Calu3 (cell line): ENCODE results near the gene RHBDL1. TPM values are rescaled to one million over a fixed set of nuclear protein-coding genes. Genes with fewer than 3 reads are reported as not detected.

Source experiments
- BruUV-seq: library from RNA; stranded (reverse); fragments of 400-500 nt; replicated peaks from 2 replicates; lab custom pipeline; 2021; lab: Mats Ljungman, UMichigan
- CTCF ChIA-PET: fragments of 300-600 bp; sonication (Branson Sonifier 250); formaldehyde crosslinking; loops from one replicate; lab custom pipeline; 2022; ENCODE audit warnings: antibody characterized with exemption; lab: Charles Lee
- DNase-seq: peaks from one replicate; pipeline ENCODE4 v3.0.0; 2022
- H3K27ac Mint-ChIP-seq: one replicate; pipeline ENCODE4 v1.8.0; 2022; ENCODE audit warnings: mixed read lengths; ENCODE audit not compliant: unreplicated experiment
- H3K27me3 Mint-ChIP-seq: one replicate; pipeline ENCODE4 v1.8.0; 2022; ENCODE audit warnings: mixed read lengths; ENCODE audit not compliant: unreplicated experiment
- H3K36me3 Mint-ChIP-seq: one replicate; pipeline ENCODE4 v1.8.0; 2022; ENCODE audit warnings: mild to moderate bottlenecking, moderate library complexity, mixed read lengths; ENCODE audit not compliant: insufficient read depth, unreplicated experiment
- H3K4me1 Mint-ChIP-seq: one replicate; pipeline ENCODE4 v1.8.0; 2022; ENCODE audit warnings: mild to moderate bottlenecking, low read depth, mixed read lengths; ENCODE audit not compliant: unreplicated experiment
- H3K4me3 Mint-ChIP-seq: one replicate; pipeline ENCODE4 v1.8.0; 2022; ENCODE audit warnings: mild to moderate bottlenecking, low read depth, moderate library complexity, mixed read lengths; ENCODE audit not compliant: unreplicated experiment
- H3K9me3 Mint-ChIP-seq: one replicate; pipeline ENCODE4 v1.8.0; 2022; ENCODE audit warnings: low read depth, mixed read lengths; ENCODE audit not compliant: unreplicated experiment
- intact Hi-C: fragments of 100-400 bp; cut with micrococcal nuclease; formaldehyde crosslinking; loops from one replicate; pipeline ENCODE4 v1.10.0; 2022; ENCODE audit not compliant: unreplicated experiment
- total RNA-seq: library from RNA; stranded (reverse); gene quantifications from 2 replicates; pipeline ENCODE4 v1.2.3, GENCODE V29; 2022
- TF ChIP-seq, protein P1 (sequence below): fragments of 200-600 bp; IDR thresholded peaks from one replicate; pipeline ENCODE4 v1.8.0; 2022; ENCODE audit warnings: antibody characterized with exemption; ENCODE audit not compliant: unreplicated experiment

RHBDL1 gene
- total RNA-seq, 1 experiment from 2014 or later = 2.6 TPM

DNA sequence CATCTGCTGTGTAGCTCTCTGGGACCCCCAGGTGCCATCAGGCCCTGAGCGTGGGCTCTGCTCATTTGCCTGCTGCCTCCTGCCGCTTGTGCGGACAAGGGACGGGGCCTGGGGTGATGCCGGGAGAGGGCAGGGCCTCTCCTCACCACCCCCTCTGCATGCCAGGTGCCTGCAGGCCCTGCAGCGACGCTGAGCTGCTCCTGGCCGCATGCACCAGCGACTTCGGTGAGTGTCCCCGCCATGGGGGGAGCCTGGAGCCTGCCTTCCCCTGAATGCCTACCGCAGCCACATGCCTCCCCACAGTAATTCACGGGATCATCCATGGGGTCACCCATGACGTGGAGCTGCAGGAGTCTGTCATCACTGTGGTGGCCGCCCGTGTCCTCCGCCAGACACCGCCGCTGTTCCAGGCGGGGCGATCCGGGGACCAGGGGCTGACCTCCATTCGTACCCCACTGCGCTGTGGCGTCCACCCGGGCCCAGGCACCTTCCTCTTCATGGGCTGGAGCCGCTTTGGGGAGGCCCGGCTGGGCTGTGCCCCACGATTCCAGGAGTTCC lies 41.4 kb downstream of the RHBDL1 start:
- BruUV-seq = no TSS peak
- H3K4me1 Mint-ChIP-seq = peaks cover 27% of the 10 kb centered on the region
- TF ChIP-seq, protein P1, sequence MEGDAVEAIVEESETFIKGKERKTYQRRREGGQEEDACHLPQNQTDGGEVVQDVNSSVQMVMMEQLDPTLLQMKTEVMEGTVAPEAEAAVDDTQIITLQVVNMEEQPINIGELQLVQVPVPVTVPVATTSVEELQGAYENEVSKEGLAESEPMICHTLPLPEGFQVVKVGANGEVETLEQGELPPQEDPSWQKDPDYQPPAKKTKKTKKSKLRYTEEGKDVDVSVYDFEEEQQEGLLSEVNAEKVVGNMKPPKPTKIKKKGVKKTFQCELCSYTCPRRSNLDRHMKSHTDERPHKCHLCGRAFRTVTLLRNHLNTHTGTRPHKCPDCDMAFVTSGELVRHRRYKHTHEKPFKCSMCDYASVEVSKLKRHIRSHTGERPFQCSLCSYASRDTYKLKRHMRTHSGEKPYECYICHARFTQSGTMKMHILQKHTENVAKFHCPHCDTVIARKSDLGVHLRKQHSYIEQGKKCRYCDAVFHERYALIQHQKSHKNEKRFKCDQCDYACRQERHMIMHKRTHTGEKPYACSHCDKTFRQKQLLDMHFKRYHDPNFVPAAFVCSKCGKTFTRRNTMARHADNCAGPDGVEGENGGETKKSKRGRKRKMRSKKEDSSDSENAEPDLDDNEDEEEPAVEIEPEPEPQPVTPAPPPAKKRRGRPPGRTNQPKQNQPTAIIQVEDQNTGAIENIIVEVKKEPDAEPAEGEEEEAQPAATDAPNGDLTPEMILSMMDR = no peak
- peak overlapping the region; percentile 83 for H3K27ac Mint-ChIP-seq
- H3K27me3 Mint-ChIP-seq = no peaks in the 10 kb centered on the region
- peak overlapping the region; percentile 78 for H3K4me3 Mint-ChIP-seq
- CTCF ChIA-PET = interaction anchor here (0.9 to 1.3 kb wide), 2 partner anchors 9 to 24 kb away, joined by 5 to 10 read pairs; partner anchors contain the start of genes CCDC78, CIAO3 and HAGHL
- H3K36me3 Mint-ChIP-seq = peaks cover 82% of the 10 kb centered on the region
- H3K9me3 Mint-ChIP-seq = no peaks in the 10 kb centered on the region
- DNase-seq = no peak
- intact Hi-C loops = no loop called here

DNA sequence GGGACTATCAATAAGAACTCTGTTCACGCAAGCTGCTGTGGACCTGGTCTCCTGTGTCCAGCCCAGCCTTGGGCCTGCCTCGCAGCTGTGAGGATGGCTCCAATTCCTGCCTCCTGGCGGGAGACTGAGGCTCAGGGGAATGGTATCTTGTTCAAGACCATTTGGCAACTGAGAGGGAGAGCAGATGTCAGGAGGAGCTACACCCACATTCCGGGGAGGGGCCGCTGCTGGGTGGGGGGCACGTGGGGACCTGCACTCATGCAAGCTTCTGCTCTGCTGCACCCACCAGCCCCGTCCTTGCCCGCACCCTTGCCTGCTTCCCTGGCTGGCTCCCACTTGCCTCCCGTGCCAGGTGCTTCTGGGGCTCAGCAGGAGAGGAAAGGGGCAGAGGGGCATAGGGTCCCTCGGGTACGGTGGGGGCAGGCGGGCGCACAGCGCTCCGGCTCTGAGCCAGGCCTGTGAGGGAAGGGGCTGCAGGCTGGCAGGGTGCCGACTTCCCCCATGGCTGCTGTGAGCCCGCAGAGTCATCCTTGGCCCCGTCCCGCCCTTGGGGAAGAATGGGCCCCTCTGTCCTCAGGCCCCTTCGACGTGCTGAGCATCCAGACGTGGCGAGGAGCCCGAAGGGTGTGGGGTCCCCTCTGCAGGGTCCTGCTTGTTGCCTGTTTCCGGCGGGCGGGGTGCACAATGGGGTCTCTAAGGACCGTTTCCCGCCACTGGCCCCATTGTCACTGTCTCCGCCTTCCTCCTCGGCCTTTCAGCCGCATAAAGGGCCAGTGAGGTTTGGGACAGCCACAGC lies 42.2 kb downstream of the RHBDL1 start:
- Mint-ChIP-seq H3K27me3 (no peaks in the 10 kb centered on the region), H3K9me3 (no peaks in the 10 kb centered on the region), H3K27ac (no peak overlapping the region), H3K36me3 (peaks cover 86% of the 10 kb centered on the region), H3K4me3 (no peak overlapping the region), H3K4me1 (peaks cover 27% of the 10 kb centered on the region)
- no peak for DNase-seq
- CTCF ChIA-PET = no interaction called here
- BruUV-seq = no TSS peak
- TF ChIP-seq, protein P1 = no peak
- intact Hi-C loops = no loop called here

DNA sequence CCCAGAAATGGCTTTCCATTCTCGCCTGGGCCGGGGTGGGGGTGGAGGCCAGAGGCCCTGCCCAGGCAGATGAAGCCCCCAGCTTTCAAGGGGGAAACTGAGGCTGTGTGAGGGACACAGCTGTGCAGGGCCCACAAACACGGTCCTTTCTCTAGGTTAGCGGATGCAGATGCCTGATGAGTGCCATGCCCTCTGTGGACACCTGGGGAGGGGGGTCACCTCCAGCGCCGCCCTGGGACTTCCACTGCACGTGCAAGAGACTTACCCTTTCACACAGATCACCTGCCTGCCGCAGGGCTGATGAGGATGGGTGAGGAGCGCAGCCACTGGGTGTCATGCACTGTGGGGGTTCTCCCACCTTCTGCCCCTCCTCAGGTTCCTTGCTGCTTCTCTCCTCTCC lies 42.9 kb downstream of the RHBDL1 start:
- no peaks in the 10 kb centered on the region for H3K27me3 Mint-ChIP-seq
- no TSS peak for BruUV-seq
- TF ChIP-seq, protein P1 = no peak
- no peak for DNase-seq
- no peaks in the 10 kb centered on the region for H3K9me3 Mint-ChIP-seq
- H3K4me3 Mint-ChIP-seq = peak overlapping the region; percentile 84
- intact Hi-C loops = no loop called here
- CTCF ChIA-PET = no interaction called here
- H3K27ac Mint-ChIP-seq = peak overlapping the region; percentile 77
- peaks cover 82% of the 10 kb centered on the region for H3K36me3 Mint-ChIP-seq
- H3K4me1 Mint-ChIP-seq = peaks cover 27% of the 10 kb centered on the region

DNA sequence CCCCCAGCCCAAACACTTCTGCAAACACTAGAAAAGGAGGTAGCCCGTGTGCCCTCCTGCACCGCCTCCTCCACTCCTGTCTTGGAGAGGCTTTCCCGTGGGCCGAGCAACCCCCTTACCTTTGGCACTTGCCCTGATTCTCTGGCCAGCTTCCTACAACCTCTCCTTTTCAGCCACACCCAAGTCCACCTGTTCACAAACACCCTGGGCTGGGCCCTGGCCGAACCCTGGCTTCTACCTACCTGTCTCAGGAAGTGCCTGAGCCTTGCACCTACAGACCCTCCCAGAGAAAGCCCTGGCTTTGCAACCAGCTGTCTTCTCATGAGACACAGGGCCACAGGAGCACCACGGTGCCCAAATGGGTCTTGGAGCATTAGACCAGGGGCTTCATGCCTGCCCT lies 43.5 kb downstream of the RHBDL1 start:
- Mint-ChIP-seq H3K27me3 (no peaks in the 10 kb centered on the region), H3K4me3 (peak overlapping the region; percentile 84), H3K4me1 (peaks cover 27% of the 10 kb centered on the region), H3K36me3 (peaks cover 82% of the 10 kb centered on the region), H3K27ac (peak overlapping the region; percentile 77), H3K9me3 (no peaks in the 10 kb centered on the region)
- CTCF ChIA-PET = interaction anchor here (1.2 kb wide), 1 partner anchor 42 kb away, joined by 4 read pairs; the partner anchor contains the start of gene MSLN
- DNase-seq = no peak
- no TSS peak for BruUV-seq
- intact Hi-C loops = no loop called here
- TF ChIP-seq, protein P1 = no peak
